A673 (cell line): Measurements from ENCODE around the gene SRSF9. TPM values are rescaled to one million over a fixed set of nuclear protein-coding genes. Genes with fewer than 3 reads are reported as not detected.

Source experiments
- BruUV-seq: library from RNA; stranded (reverse); fragments of 400-500 nt; replicated peaks from 2 replicates; lab custom pipeline; 2021; lab: Mats Ljungman, UMichigan
- CTCF ChIA-PET: fragments of 300-600 bp; sonication (Branson Sonifier 250); formaldehyde crosslinking; loops from one replicate; lab custom pipeline; 2022; ENCODE audit warnings: antibody characterized with exemption; lab: Charles Lee
- POLR2A ChIA-PET: fragments of 300-600 bp; sonication (Branson Sonifier 250); formaldehyde crosslinking; loops from one replicate; lab custom pipeline; 2022; ENCODE audit warnings: antibody characterized with exemption; ENCODE audit not compliant: low non-redundant PET; lab: Charles Lee
- DNase-seq: peaks from one replicate; pipeline ENCODE4 v3.0.0-alpha.2; 2015; ENCODE audit warnings: low spot score
- H3K27ac ChIP-seq: fragments of 200-600 bp; sonication (generic); 2 replicates; pipeline ENCODE4 v1.5.1; 2016; ENCODE audit warnings: mixed run types, low read depth, mild to moderate bottlenecking, mixed read lengths, antibody characterized with exemption, low read length; ENCODE audit not compliant: poor library complexity, severe bottlenecking
- H3K27me3 ChIP-seq: fragments of 200-600 bp; sonication (generic); replicated peaks from 2 replicates; pipeline ENCODE4 v1.6.1; 2017; ENCODE audit warnings: mixed run types, low read depth, mild to moderate bottlenecking, mixed read lengths, antibody characterized with exemption, low read length; ENCODE audit not compliant: insufficient read depth, poor library complexity
- H3K36me3 ChIP-seq: fragments of 200-600 bp; sonication (generic); 2 replicates; pipeline ENCODE4 v1.6.1; 2016; ENCODE audit warnings: mixed run types, mild to moderate bottlenecking, mixed read lengths, antibody characterized with exemption, low read length; ENCODE audit not compliant: insufficient read depth, poor library complexity, severe bottlenecking
- H3K4me1 ChIP-seq: fragments of 200-600 bp; sonication (generic); 2 replicates; pipeline ENCODE4 v1.6.1; 2017; ENCODE audit warnings: mixed run types, mild to moderate bottlenecking, mixed read lengths, antibody characterized with exemption, low read length; ENCODE audit not compliant: insufficient read depth, poor library complexity, severe bottlenecking
- H3K4me3 ChIP-seq: fragments of 200-600 bp; sonication (generic); 2 replicates; pipeline ENCODE4 v1.5.1; 2016; ENCODE audit warnings: low read depth, mixed run types, mild to moderate bottlenecking, mixed read lengths, low read length; ENCODE audit not compliant: poor library complexity, severe bottlenecking
- H3K9me3 ChIP-seq: fragments of 200-600 bp; sonication (generic); 2 replicates; pipeline ENCODE4 v1.6.1; 2016; ENCODE audit warnings: mixed run types, low read depth, mild to moderate bottlenecking, mixed read lengths, antibody characterized with exemption, low read length; ENCODE audit not compliant: poor library complexity, severe bottlenecking
- CTCF ChIP-seq: fragments of 300-800, 200-600 bp; sonication (generic); conservative IDR thresholded peaks from 2 replicates; pipeline ENCODE4 v1.5.1; 2017; ENCODE audit warnings: low read depth, mild to moderate bottlenecking, antibody characterized with exemption, low read length, moderate library complexity, mixed read lengths
- EZH2 ChIP-seq: fragments of 200-600 bp; sonication (generic); IDR thresholded peaks from 2 replicates; pipeline ENCODE4 v1.6.1; 2017; ENCODE audit warnings: borderline replicate concordance, low read depth, mild to moderate bottlenecking, mixed read lengths, antibody characterized with exemption, low read length; ENCODE audit not compliant: poor library complexity, severe bottlenecking
- intact Hi-C: fragments of 100-400 bp; cut with micrococcal nuclease; formaldehyde crosslinking; loops from one replicate; pipeline ENCODE4 v1.10.0; 2022; ENCODE audit not compliant: unreplicated experiment
- total RNA-seq: library from RNA; stranded (reverse); gene quantifications from 2 replicates; pipeline ENCODE4 v1.2.3, GENCODE V29; 2021

SRSF9 gene
- total RNA-seq, 1 experiment from 2014 or later: 328 TPM

- Histone ChIP-seq H3K9me3 (no peaks in the 10 kb centered on the region), H3K4me3 (no peak overlapping the region), H3K27ac (no peak overlapping the region), H3K4me1 (no peaks in the 10 kb centered on the region), H3K36me3 (no peaks in the 10 kb centered on the region), H3K27me3 (no peaks in the 10 kb centered on the region)
- CTCF ChIA-PET: no interaction called here
- intact Hi-C loops: no loop called here
- TF ChIP-seq CTCF (no peak), EZH2 (no peak)
- no TSS peak for BruUV-seq
- POLR2A ChIA-PET: interaction anchor here (0.6 kb wide), 2 partner anchors 16 to 68 kb away, joined by 3 read pairs; no protein-coding TSS in a partner anchor
- DNase-seq: no peak
Observed at GRCh38 chr12:120483621-120484020, 14.1 kb upstream of the SRSF9 start.

- Histone ChIP-seq H3K4me3 (no peak overlapping the region), H3K27me3 (no peaks in the 10 kb centered on the region), H3K27ac (no peak overlapping the region), H3K4me1 (no peaks in the 10 kb centered on the region), H3K36me3 (no peaks in the 10 kb centered on the region), H3K9me3 (no peaks in the 10 kb centered on the region)
- no peak for TF ChIP-seq CTCF
- TF ChIP-seq EZH2: no peak
- POLR2A ChIA-PET: interaction anchor here (0.7 kb wide), 1 partner anchor 1052 kb away, joined by 11 read pairs; no protein-coding TSS in a partner anchor
- CTCF ChIA-PET: no interaction called here
- no TSS peak for BruUV-seq
- no peak for DNase-seq
- intact Hi-C loops: no loop called here
Observed at GRCh38 chr12:120481022-120481767, 11.6 kb upstream of the SRSF9 start.

GRCh38 chr12:120480211-120480610, 10.7 kb upstream of the SRSF9 start:
- Histone ChIP-seq H3K9me3 (no peaks in the 10 kb centered on the region), H3K27ac (no peak overlapping the region), H3K27me3 (no peaks in the 10 kb centered on the region), H3K36me3 (no peaks in the 10 kb centered on the region), H3K4me1 (no peaks in the 10 kb centered on the region), H3K4me3 (no peak overlapping the region)
- intact Hi-C loops: no loop called here
- ChIA-PET CTCF (interaction anchor here (0.6 kb wide), 1 partner anchor 50 kb away, joined by 3 read pairs; no protein-coding TSS in a partner anchor), POLR2A (no interaction called here)
- BruUV-seq: no TSS peak
- no peak for DNase-seq
- TF ChIP-seq EZH2 (no peak), CTCF (no peak)
